Erythroblast (primary cell): ENCODE measurements around the gene CAPN5.

Experiments used
- DNase-seq, 2 experiments: peaks; one replicate each; lab custom pipeline; 2025; lab: John Stamatoyannopoulos, UW
- GATA1 ChIP-seq: IDR thresholded peaks from 2 replicates; pipeline ENCODE4 v1.6.1; 2011; ENCODE audit warnings: low read depth, mild to moderate bottlenecking, control low read depth, low read length, moderate library complexity
- POLR2A ChIP-seq: IDR thresholded peaks from 2 replicates; pipeline ENCODE4 v1.6.1; 2011; ENCODE audit warnings: mild to moderate bottlenecking, low read length

Gene CAPN5

DNA sequence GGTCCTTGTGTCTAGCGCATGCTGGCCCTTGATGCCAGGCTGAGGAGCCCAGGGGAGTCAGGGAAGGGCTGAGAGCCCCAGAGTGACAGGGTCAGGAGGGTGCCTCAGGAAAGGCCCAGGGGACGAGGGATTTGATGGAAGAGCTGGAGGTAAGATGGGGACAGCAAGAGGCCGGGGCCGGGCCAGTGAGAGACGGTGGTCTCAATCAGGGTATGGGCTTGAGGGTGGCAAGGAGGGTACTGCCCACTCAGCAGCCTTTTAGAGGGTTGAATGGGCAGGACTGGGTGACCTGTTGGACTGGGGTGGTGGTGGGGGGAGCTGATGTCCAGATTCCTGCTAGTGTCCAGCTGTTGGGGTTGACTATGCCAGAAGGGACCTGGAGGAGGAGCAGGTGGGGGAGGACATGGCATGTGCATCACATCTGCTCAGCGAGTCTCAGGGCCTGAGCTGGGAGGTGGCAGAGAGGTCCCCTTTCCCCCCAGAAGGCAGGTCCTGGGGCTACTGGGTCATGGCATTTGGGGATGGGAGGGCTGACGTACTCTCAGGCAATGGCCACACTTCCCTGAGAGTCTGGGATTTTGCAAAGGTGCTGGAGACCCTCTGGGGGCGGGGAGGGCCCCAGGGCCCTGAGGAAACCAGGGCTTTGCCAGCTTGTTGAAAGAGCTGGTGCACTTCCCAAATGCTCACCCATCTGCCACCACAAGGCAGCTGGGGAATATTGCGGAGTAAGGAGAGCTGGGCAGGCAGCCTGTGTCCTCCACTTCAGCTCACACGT lies 79.7 kb downstream of the CAPN5 start:
- DNase-seq, result no peak
- TF ChIP-seq GATA1 (no peak), POLR2A (no peak)

DNA sequence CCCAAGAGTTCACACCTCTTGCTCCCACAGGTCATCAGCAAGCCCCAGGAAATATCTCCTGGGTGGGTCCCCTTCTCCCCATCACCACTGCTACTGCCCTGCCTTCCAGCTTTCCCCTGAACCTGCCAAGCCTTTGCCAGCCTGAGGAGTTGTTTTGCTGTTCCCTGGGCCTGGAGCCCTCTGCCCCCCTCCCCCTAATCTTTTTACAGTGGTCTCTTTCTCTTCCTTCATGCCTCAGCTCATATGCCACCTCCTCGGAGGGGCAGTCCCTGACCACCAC lies 80.2 kb downstream of the CAPN5 start:
- DNase-seq, result no peak
- TF ChIP-seq GATA1, result no peak
- no peak for TF ChIP-seq POLR2A

DNA sequence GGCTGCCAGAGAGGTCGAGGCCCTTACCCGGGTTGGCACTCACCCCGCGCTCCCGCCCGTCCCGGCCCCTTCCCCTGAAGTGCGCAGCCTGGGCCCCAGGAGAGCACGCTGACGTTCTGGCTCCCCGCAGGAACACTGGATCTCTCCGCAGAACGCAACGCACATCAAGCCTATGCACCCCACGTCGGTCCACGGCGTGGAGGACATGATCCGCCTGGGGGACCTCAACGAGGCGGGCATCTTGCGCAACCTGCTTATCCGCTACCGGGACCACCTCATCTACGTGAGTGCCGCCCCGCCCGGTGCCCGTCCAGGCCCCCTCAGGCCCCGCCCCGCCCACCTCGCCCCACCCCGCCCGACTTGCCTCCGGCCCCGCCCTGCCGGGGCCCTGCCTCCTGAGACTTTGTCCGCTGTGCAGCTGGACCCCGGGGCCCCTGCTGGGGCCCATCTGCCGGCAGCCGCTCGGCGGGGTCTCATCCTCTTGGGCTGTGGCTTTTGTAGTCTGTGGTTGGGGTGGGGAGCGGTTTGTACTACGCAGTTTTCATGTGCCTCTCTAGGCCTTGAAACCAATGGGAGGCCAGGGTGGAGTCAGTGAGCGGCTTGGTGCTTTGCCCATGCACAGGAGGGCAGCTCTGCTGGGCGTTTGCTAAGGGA lies 81.0 kb downstream of the CAPN5 start:
- TF ChIP-seq POLR2A (no peak), GATA1 (no peak)
- peak; percentile 23 to 39 for DNase-seq

DNA sequence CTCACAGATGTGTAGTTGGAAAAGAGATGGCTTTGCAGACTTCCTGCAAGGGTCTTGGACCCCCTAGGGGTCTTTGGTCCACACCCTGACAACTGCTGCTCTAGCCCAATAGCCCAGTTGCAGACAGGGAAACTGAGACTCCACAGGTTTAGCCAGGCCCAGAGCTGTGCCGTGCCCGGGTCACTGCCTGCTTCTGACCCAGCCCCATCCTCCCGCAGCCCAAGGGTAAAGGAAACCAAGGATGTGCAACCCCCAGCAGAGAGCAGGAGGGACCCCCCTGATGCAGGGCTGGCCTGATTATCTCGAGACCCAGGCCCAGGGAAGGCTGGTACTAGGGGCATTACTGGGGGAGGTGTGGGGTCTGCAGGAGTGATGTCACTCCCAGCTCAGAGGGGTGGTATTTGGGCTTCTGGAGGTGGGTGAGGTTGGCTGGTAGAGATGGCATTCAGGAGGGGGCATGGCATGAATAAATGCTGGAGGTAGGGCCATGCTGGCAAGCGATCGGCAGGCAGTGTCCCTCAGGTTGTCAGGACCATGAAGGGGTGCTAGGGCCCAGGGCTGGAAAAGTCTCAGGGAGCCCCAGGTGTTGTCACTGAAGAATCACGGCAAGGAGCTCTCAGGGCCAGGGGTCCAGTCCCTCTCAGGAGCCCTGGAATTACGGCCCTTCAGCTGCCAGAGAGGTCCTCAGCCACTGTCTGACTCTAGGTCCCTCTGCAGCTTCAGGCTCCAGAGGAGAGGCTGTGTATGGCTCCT lies 82.4 kb downstream of the CAPN5 start:
- TF ChIP-seq POLR2A, result no peak
- TF ChIP-seq GATA1, result no peak
- DNase-seq, result no peak

DNA sequence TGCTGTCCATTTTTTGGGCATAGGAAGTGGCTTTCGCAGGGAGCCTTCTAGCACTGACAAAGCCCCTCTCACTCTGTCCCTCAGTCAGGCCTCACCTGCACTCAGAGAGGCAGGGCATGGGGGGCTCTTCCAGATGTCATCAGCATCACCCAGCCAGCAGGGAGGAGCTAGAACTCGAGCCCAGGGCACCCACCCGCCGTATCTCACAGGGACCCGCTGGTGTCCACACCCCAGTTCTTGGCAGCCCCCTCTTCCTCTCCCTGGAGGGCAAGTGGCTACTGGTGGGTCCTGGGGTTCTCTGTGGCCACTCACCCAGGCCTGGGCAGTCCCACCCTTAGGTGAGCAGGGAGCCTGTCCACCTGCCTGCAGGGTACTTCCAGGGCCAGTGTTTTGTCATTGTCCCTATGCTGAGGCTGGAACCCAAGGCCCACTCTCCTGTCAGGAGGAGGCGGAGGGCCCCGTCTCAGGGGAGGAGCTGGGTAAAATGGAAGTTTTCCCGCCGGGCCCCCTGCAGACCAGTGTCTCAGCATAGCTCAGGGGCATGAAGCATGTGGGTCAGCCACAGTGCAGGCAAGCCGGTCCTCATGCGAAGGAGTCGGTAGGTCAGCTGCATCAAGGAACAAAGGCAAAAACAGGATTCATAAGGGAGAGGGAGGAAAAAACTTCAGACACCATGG lies 83.1 kb downstream of the CAPN5 start:
- TF ChIP-seq POLR2A (no peak), GATA1 (no peak)
- DNase-seq, result no peak

DNA sequence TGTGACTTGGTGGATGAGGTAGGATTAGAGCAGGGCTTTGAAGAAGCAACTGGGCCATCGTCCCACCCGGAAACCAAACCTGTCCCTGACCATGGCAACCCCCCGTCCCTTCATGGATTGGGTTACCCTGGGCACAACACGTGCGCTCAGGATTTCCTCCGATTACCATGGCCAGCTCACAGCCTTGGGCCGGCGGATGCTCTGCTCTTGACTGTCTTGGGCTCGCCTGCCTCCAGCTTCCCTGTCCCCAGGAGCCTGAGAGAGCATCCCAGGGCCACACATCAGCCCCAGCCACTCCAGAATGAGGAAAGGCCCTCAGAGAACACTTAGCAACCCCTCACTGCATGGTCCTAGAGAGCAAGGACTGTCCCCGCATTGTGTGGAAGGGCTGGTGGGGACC lies 84.1 kb downstream of the CAPN5 start:
- TF ChIP-seq POLR2A (no peak), GATA1 (no peak)
- no peak for DNase-seq

DNA sequence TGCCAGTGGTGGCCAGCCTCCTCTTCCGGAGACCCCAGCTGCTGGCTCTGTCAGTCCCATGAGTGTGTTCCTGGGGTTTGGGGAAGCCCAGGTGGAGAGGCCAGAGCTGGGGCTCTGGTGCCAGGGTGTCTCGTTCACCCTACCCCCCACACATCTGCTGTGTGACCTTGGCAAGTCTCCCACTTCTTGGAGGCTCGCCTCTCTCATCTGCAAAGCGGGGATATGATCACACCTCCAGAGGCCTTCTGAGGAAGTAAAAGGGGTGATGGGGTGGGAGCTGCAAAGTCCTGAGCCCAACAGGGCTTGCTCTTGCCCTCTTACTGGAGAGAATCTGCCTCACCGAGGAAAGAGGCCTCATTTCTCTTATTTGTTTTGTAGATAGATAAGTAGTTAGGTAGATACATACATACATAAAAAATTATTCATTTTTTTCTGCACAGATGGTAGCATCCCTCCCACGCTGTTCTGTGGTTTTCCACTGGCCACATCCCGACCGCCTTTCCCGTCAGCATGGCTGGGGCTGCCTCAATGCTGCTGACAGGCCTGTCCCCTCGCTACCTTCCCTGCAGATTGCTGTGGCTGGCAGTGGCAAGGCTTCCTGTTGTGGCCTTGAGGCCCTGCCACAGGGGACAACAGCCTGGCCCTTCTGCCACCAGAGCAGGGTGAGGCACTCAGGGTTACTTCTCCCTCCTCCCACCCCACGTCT lies 85.2 kb downstream of the CAPN5 start:
- no peak for DNase-seq
- no peak for TF ChIP-seq GATA1
- TF ChIP-seq POLR2A, result no peak

DNA sequence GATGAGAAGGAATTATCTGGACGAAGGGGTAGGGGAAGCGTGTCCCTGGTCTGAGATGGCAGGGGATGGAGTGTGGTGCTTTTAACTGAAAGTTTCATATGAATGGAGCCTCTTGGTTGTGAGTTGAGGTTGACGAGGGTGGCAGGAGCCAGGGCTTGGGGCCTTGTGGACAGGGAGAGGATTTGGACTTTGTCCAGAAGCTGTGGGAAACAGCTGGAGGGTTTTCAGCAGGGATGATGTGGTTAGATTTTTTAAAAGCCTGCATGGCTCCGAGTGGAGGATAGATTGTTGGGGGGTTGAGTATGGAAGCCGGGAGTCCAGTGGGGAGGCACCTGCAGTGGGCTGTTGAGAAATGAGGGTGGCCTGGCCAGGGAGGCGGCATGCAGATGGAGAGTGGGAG lies 86.1 kb downstream of the CAPN5 start:
- TF ChIP-seq POLR2A (no peak), GATA1 (no peak)
- DNase-seq, result no peak

DNA sequence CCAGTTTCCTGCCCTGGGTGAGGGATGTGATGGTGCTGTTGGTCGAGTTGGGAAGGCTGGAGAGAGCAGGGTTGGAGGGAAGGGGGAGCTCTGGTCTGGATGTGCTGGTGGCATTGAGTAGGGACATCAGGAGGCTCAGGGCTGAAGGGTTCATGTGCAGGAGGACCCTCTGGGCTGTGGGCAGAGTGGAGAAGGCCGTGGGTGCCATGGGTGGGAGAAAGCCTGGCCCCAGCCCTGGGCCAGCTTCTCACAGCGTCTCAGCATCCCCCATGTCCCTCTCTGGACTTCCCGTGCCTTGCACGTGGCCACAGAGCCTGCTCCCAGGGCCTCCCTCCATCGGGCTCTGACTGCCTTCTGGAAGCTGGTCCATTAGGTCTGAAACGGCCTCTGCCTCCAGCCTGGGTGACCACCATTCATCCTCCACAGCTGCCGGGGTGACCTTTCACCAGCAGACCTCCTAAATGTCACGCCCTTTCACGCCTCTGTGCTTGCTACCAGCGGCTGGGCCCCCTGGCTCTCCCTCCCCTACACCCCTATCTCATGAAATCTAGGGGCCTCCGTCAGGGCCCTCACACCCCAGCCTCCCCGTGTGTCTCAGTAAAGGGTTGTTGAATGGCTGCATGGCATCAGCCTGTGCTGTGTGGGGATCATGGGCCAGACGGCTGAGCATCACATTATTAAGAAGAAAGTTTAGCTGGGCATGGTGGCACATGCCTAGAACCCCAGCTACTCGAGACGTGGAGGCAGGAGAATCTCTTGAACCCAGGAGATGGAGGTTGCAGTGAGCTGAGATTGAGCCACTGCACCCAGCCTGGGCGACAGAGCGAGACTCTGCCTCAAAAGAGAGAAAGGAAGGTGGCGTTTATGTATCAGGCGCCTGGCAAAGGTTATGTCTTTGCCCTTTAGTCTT lies 86.8 kb downstream of the CAPN5 start:
- no peak for DNase-seq
- no peak for TF ChIP-seq GATA1

DNA sequence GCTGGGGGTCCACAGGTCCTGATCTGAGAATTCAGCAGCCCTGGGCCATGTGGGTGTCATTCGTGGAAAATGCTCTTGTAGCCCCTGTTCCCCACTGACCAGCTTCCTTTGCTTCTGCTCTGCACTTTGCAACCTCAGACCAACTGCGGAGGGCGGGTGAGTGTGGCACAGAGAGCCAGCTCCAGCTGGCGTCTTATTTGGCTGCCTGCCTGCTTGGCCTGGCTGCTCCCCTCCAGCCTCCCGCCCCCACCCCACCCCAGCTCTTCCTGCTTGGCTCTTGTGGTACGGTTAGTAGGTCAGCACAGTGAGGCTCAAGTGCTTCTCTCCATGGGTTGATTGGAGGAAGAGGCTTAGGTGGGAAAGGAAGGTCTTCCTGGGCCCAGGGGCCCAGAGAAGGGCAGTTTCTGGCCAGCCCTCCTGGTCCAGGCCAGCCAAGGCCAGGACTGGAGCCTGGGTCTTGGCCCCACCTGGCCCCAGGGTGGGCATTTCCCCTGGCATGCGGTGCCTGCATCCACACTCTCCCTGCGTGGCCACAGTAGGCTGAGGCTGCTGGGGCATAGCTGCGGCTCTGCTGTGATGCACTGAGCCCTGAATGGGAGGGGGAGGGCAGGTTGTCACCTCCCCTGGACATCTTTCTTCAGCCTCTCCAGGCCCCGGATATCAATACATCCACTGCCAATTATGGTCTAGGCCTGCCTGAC lies 87.8 kb downstream of the CAPN5 start:
- DNase-seq, result no peak
- no peak for TF ChIP-seq POLR2A
- TF ChIP-seq GATA1, result no peak

DNA sequence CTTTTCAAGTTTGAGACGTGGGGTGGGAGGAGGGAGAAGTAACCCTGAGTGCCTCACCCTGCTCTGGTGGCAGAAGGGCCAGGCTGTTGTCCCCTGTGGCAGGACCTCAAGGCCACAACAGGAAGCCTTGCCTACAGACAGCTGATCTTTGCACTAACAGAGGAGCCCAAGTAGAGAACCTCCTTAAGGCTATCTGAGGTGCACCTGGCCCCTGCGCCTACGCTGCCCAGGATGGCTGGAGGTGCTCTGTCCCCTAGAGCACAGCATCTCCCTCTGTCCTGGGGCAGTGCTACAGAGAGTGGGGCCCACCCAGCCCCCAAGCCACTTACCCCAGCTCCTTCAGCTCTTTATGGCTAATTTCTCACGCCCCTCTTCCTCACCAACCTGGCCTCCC lies 88.3 kb downstream of the CAPN5 start:
- TF ChIP-seq GATA1, result no peak
- TF ChIP-seq POLR2A, result no peak

DNA sequence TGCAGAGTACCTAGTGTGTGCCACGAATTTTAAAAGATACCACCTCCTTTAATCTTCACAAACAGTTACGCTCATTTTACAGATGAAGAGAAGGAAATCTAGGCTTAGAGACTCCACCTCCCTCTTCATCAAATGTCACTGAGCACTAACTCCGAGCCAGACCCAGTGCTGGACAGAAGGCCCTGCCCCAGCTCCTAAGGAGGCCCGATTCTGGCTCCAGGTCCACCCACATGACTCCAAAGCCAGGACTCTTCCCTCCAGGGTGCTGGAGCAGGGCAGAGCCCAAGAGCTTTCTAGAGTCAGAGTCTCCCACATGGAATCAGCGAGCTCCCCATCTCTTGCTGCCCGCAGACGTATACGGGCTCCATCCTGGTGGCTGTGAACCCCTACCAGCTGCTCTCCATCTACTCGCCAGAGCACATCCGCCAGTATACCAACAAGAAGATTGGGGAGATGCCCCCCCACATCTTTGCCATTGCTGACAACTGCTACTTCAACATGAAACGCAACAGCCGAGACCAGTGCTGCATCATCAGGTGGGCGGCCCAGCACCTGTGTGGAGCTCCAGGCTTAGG lies 88.9 kb downstream of the CAPN5 start:
- TF ChIP-seq POLR2A (no peak), GATA1 (no peak)
- DNase-seq, result no peak

More for the DNA sequence above, 88.3 kb downstream of the CAPN5 start:
- no peak for DNase-seq
